Eye (tissue), 1 donor: Measurements from ENCODE around the gene NUP188.
A peak's percentile ranks its signal among the peaks of the same experiment; 100 is the strongest.
"Not testable (repeated sequence)": the region's sequence is repeated elsewhere in the genome, so short reads cannot be mapped to it uniquely, and the experiment has no call there.

ENCODE experiments used
- DNase-seq: peaks from one replicate; pipeline ENCODE4 v3.0.0-alpha.2; 2015

Gene NUP188

GRCh38 chr9:129032541-129033159, 85.2 kb downstream of the NUP188 start:
- no peak for DNase-seq

DNA sequence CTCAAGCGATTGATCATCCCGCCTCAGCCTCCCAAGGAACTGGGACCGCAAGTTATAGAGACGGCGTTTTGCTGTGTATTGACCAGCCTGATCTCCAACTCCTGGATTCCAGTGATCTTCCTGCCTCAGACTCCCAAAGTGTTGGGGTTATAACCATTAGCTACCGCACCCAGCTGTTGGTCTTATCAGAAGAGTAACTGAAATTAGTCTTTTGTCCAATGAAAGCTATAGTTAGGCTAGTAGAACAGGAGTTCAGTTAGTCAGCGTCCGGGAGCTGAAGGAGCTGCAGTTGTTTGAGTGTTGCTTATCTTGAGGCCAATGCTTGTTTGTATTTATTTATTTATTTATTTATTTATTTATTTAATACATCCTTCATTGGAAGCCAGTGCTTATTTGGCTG, 85.7 kb downstream of the NUP188 start:
- no peak for DNase-seq

DNA sequence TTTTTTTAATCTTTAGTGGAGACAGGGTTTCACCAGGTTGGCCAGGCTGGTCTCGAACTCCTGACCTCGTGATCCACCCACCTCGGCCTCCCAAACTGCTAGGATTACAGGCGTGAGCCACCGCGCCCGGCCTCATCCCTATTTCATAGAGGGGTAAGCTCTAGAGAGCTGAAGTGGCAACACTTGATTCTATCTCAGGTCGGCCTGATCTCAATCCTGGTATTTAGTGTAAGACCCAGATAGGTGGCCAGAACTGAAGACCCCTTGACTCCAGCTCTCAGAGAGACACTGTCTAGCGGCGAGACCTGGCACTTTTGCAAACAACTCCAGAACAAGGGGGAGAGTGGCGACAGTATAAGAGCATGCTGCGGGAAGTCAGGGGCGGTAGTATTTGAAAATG, 88.3 kb downstream of the NUP188 start:
- not testable (repeated sequence) for DNase-seq

DNA sequence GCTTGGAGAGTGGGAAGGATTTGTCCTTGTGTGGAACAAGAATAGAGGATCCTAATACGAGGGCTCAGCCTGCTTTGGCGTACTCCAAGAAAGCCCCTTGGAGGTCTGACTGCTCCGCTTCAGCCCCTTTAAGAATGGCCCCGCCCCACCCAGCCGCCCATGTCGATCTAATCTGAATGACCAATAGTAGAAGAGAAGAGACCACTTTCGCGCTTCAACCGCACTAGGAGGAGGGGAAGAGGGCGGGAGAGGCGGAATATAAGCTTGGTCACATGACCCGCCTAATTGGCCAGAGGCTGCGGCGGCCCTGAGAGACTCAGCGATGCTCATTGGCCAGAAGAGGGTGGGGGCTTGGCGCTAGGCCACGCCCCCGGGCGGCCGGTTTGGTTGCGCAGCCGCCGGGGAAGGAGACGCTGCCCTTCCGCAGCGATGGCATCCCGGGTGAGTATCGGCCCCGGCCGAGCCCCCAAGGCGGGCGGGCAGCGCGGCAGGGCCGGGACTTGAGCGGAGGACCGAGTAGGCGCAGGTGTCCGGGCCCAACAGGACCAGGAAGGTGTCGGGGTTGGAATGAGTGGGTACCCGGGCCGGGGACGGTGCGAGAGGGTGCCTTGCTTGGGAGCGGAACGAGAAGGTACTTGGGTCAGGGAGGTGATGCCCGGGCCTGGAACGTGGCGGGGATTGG, 88.9 kb downstream of the NUP188 start, which contains the start of gene MIGA2:
Gene MIGA2 (plus strand): TSS at position 386 of the 682 bp plus-strand sequence. CDS start 3,969 bp downstream, outside the sequence.
- peak; percentile 99 for DNase-seq

DNA sequence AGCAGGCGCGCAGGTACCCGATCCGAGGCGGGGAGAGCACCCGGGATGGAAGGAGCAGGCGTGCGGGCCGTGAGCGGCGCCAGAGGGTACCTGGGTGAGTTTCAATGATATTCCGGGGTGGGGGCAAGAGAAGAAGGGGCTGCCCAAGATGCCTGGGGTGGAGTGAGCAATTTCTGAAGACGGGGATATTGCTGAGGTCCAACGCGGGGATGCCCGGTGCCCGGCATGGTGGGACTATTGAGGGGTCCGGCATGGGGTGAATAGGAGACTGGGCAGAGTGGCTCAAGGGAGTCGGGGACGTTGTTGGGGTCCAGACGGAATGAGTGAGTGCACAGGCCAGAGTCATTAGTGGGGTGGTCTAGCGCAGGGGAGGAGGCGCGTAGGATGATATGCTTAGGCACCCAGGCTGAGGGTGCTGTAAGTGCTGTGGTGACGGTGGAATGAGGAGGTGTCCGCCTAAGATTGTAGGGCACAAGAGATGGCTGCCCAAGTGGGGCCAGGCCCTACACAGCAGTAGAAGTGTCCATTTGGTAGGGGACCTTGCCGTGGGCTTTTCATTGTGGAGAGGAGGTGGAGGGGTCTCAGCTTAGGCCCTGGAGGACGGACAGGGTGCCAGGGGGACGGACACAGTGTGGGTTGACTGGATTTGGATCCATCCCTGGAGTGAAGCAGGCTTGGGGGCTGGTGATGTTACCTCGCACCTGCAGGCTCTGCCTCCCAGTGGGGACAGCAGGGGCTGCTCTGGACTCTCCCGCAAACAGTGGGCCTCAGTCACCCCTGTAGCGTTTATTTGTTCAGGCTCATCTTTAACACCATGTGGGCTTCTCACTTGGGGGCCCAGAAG, 89.6 kb downstream of the NUP188 start:
- no peak for DNase-seq

GRCh38 chr9:129037767-129038098, 90.2 kb downstream of the NUP188 start:
- no peak for DNase-seq

GRCh38 chr9:129038109-129038852, 90.8 kb downstream of the NUP188 start:
- no peak for DNase-seq

DNA sequence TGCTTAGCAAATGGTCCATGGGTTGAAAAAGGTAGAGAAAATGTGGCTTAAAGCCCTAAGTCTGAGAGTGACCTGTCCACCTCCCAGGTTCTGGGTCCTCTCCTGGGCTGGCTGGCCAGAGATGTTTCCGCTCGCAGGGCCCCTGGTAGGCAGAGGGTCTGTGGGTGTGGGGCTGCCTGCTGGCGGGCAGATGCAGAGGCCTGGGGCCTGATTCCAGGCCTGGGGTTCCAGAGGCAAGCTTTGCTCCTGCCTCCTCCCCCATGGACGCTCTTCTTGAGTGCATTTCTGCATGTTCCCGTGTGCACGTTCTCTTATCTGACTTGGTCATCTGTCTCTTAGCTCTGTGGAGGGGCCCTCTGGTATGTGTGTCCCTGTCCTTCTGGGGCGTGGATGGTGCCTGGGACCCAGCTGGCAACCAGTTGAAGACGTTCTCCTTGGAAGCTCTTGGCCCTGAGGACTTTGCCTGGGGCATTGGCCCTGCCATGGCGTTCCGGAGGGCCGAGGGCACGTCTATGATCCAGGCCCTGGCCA, 92.7 kb downstream of the NUP188 start:
- DNase-seq = no peak

GRCh38 chr9:129042016-129042415, 94.5 kb downstream of the NUP188 start:
- no peak for DNase-seq

DNA sequence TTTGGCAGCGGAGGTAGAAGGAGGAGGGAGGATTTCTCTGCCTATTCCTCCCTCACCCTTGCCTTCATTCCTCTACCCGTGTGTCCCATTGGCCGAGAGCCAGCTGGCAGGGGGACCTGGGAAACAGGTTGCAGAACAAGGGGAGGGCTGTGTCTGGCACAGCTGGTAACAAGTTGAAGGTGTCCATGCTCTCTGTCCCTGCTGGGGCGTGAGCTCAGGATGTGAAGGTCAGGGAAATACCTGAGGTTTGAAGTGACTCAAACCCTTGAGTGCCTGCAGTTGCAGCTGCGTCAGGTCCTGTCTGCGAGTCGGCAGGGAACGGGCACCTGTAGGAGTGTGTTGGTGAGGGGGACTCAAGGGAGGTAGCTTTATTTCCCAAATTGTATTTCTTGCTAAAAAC, 105.1 kb downstream of the NUP188 start:
- no peak for DNase-seq

- no peak for DNase-seq
Observed at GRCh38 chr9:129053020-129053419, 105.5 kb downstream of the NUP188 start.

GRCh38 chr9:129054163-129054851, 106.8 kb downstream of the NUP188 start:
- DNase-seq = no peak
